Cardiac fibroblast (primary cell): ENCODE results near the gene RNF152.

Source experiments
- DNase-seq, 2 donors: peaks; one replicate each; pipeline versions ENCODE4 v3.0.0 to v3.0.0-alpha.2; 2010; ENCODE audit warnings: low read depth in 2 of 2
- H3K4me3 ChIP-seq, 2 donors: replicated peaks in 1 of 2; 1 replicate in 1 of 2; 2 replicates in 1 of 2; pipeline ENCODE4 v1.5.1; 2011; ENCODE audit warnings: low read depth in 2 of 2, low read length in 2 of 2, mild to moderate bottlenecking in 2 of 2, moderate library complexity in 1 of 2
- CTCF ChIP-seq: IDR thresholded peaks from one replicate; pipeline ENCODE4 v1.5.1; 2011; ENCODE audit warnings: low read depth, mild to moderate bottlenecking, low read length, inconsistent platforms

The RNF152 gene

GRCh38 chr18:61892683-61893308, at the start of gene RNF152:
Gene RNF152, minus strand, starts transcription at chr18:61893007. Its CDS starts 76,544 bp downstream, at chr18:61816463.
- peak; percentile 33 for TF ChIP-seq CTCF
- peak within 1 kb of the TSS; percentile 88 to 89 for H3K4me3 ChIP-seq
- peak; percentile 26 to 34 for DNase-seq

- peak in 1 of 2 donors; percentile 19 for DNase-seq
- no peak overlapping the region for H3K4me3 ChIP-seq
- TF ChIP-seq CTCF = no peak
These were observed 49.2 kb upstream of the RNF152 start for GRCh38 chr18:61941948-61942471.

- TF ChIP-seq CTCF = no peak
- no peak overlapping the region for H3K4me3 ChIP-seq
- no peak for DNase-seq
These were observed 46.4 kb upstream of the RNF152 start for GRCh38 chr18:61939046-61939674.

- no peak overlapping the region for H3K4me3 ChIP-seq
- no peak for DNase-seq
- TF ChIP-seq CTCF = no peak
These were observed 42.6 kb upstream of the RNF152 start for GRCh38 chr18:61935362-61935761.

- TF ChIP-seq CTCF = no peak
- DNase-seq = no peak
- no peak overlapping the region for H3K4me3 ChIP-seq
These were observed 39.0 kb upstream of the RNF152 start for GRCh38 chr18:61931654-61932379.

- no peak for DNase-seq
- TF ChIP-seq CTCF = no peak
- H3K4me3 ChIP-seq = no peak overlapping the region
These were observed 37.3 kb upstream of the RNF152 start for GRCh38 chr18:61929881-61930640.
